MCF 10A (cell line): ENCODE data around the gene SMARCD3. TPM values are rescaled to one million over a fixed set of nuclear protein-coding genes. Genes with fewer than 3 reads are reported as not detected.

Source experiments
- BruUV-seq: library from RNA; stranded (reverse); fragments of 400-500 nt; replicated peaks from 2 replicates; lab custom pipeline; 2021; lab: Mats Ljungman, UMichigan
- CTCF ChIA-PET: fragments of 300-600 bp; sonication (Branson Sonifier 250); formaldehyde crosslinking; extraction: SDS; loops from one replicate; lab custom pipeline; 2021; ENCODE audit warnings: antibody characterized with exemption, inconsistent platforms; lab: Yijun Ruan, JAX
- POLR2A ChIA-PET: fragments of 300-600, 350-650 bp; sonication (Branson Sonifier 250); formaldehyde crosslinking; extraction: SDS; loops from one replicate; lab custom pipeline; 2020; ENCODE audit warnings: antibody characterized with exemption, inconsistent platforms; lab: Yijun Ruan, JAX
- DNase-seq: peaks from one replicate; pipeline ENCODE4 v3.0.0-alpha.2; 2018; ENCODE audit not compliant: unreplicated experiment
- H3K27ac Mint-ChIP-seq: one replicate; pipeline ENCODE4 v1.8.0; 2022; ENCODE audit warnings: mild to moderate bottlenecking, low read depth, mixed read lengths; ENCODE audit not compliant: unreplicated experiment
- H3K27me3 Mint-ChIP-seq: one replicate; pipeline ENCODE4 v1.8.0; 2022; ENCODE audit warnings: mixed read lengths; ENCODE audit not compliant: insufficient read depth, unreplicated experiment
- H3K36me3 Mint-ChIP-seq: one replicate; pipeline ENCODE4 v1.8.0; 2022; ENCODE audit warnings: mild to moderate bottlenecking, moderate library complexity, mixed read lengths; ENCODE audit not compliant: insufficient read depth, unreplicated experiment
- H3K4me1 Mint-ChIP-seq: one replicate; pipeline ENCODE4 v1.8.0; 2022; ENCODE audit warnings: mixed read lengths; ENCODE audit not compliant: insufficient read depth, unreplicated experiment
- H3K4me3 Mint-ChIP-seq: one replicate; pipeline ENCODE4 v1.8.0; 2022; ENCODE audit warnings: mild to moderate bottlenecking, moderate library complexity, mixed read lengths; ENCODE audit not compliant: unreplicated experiment
- H3K9me3 Mint-ChIP-seq: one replicate; pipeline ENCODE4 v1.8.0; 2022; ENCODE audit warnings: mixed read lengths; ENCODE audit not compliant: unreplicated experiment
- CTCF ChIP-seq: fragments of 200-600 bp; IDR thresholded peaks from one replicate; pipeline ENCODE4 v1.8.0; 2022; ENCODE audit warnings: antibody characterized with exemption, mild to moderate bottlenecking; ENCODE audit not compliant: unreplicated experiment
- intact Hi-C: fragments of 100-400 bp; cut with micrococcal nuclease; formaldehyde crosslinking; loops from 2 replicates; pipeline ENCODE4 v1.14.1; 2022
- total RNA-seq: library from RNA; stranded (reverse); gene quantifications from 2 replicates; pipeline ENCODE4 v1.2.3, GENCODE V29; 2022

The SMARCD3 gene
- total RNA-seq, 1 experiment from 2014 or later: 3.8 TPM

DNA sequence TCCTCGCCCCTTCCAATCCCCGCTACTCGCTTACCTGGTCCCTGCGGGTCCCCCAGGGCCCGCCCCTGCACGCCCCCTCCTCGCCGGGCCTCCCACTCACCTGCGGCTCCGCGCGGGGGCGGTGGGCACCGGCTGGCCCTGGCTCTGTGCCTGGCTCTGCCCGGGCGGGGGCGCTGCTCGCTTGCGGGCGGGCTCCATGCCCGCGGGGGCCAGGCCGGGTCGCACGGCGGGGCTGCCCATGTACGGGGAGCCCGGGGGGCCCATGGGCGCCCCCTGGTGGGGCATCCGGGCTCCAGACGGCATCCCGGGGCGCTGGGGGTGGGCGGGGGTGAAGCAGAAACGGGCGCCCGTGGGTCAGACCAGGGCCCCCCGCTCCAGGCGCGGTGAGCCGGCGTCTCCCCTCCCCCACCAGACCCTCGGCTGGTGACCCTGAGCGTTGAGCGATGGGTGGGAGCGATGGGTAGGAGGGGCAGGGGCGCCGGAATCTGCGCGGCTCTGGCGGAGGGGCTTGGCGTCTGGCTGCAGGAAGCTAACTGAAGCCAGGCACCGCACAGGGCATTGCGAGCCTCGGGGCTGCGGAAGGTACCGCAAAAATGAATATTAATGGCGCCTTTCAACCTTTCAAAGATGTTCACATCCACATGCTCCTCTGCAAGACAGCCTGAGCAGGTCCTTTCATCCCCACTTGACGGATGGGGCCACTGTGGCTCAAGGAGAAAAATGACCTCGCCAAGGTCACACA is 3.0 kb downstream of the SMARCD3 start:
- Mint-ChIP-seq H3K27ac (no peak overlapping the region), H3K4me3 (no peak overlapping the region), H3K36me3 (peaks cover 10% of the 10 kb centered on the region), H3K9me3 (no peaks in the 10 kb centered on the region), H3K27me3 (no peaks in the 10 kb centered on the region), H3K4me1 (peaks cover 31% of the 10 kb centered on the region)
- POLR2A ChIA-PET: interaction anchor here (2.5 to 2.6 kb wide), 2 partner anchors 18 to 19 kb away, joined by 9 to 12 read pairs; partner anchors contain the start of gene ABCF2
- peak; percentile 43 for TF ChIP-seq CTCF
- CTCF ChIA-PET: interaction anchor here (0.6 to 3.5 kb wide), 8 partner anchors 11 to 59 kb away, joined by 3 to 21 read pairs (median 4); partner anchors contain the start of genes ABCF2 and CHPF2
- intact Hi-C loops: no loop called here
- BruUV-seq: no TSS peak
- no peak for DNase-seq

- CTCF ChIA-PET: interaction anchor here (0.6 to 3.5 kb wide), 11 partner anchors 8 to 59 kb away, joined by 3 to 21 read pairs (median 3); partner anchors contain the start of genes ABCF2 and CHPF2
- BruUV-seq: no TSS peak
- intact Hi-C loops: loop anchor here (1.0 kb wide), 1 partner anchor 58 kb away; no protein-coding TSS in a partner anchor
- Mint-ChIP-seq H3K27ac (no peak overlapping the region), H3K36me3 (peaks cover 16% of the 10 kb centered on the region), H3K9me3 (no peaks in the 10 kb centered on the region), H3K27me3 (no peaks in the 10 kb centered on the region), H3K4me3 (no peak overlapping the region), H3K4me1 (peaks cover 25% of the 10 kb centered on the region)
- POLR2A ChIA-PET: interaction anchor here (2.6 kb wide), 1 partner anchor 18 kb away, joined by 9 read pairs; the partner anchor contains the start of gene ABCF2
- TF ChIP-seq CTCF: no peak
- DNase-seq: no peak
Observed at GRCh38 chr7:151244841-151245346, 3.6 kb downstream of the SMARCD3 start.

- peak; percentile 80 for TF ChIP-seq CTCF
- Mint-ChIP-seq H3K9me3 (no peaks in the 10 kb centered on the region), H3K4me1 (peaks cover 22% of the 10 kb centered on the region), H3K36me3 (peaks cover 21% of the 10 kb centered on the region), H3K4me3 (no peak overlapping the region), H3K27ac (no peak overlapping the region), H3K27me3 (no peaks in the 10 kb centered on the region)
- DNase-seq: peak; percentile 63
- BruUV-seq: no TSS peak
- ChIA-PET POLR2A (interaction anchor here (0.6 to 2.6 kb wide), 2 partner anchors 12 to 18 kb away, joined by 3 to 9 read pairs; partner anchors contain the start of gene ABCF2), CTCF (interaction anchor here (0.6 to 3.5 kb wide), 23 partner anchors 9 to 771 kb away, joined by 3 to 21 read pairs (median 3); partner anchors contain the start of genes ABCF2 and CHPF2)
- intact Hi-C loops: loop anchor here (1.0 kb wide), 1 partner anchor 59 kb away; no protein-coding TSS in a partner anchor
Observed at GRCh38 chr7:151244196-151244840, 4.2 kb downstream of the SMARCD3 start.
